Stimulated activated CD8-positive, alpha-beta memory T cell treated with anti-CD3 and anti-CD28 coated beads, Interleukin-12 subunit alpha, Interleukin-12 subunit beta, amount 100 ng/mL, for 4 hours (primary cell): Measurements from ENCODE around the gene DIP2C.
"Not testable (repeated sequence)": the region's sequence is repeated elsewhere in the genome, so short reads cannot be mapped to it uniquely, and the experiment has no call there.

Experiments
- DNase-seq: peaks from one replicate; pipeline ENCODE4 v3.0.0-alpha.2; 2020; ENCODE audit warnings: low read depth

The DIP2C gene

GRCh38 chr10:657816-658350 lies 31.6 kb downstream of the DIP2C start:
- not testable (repeated sequence) for DNase-seq

- DNase-seq = no peak
These were observed 32.6 kb downstream of the DIP2C start for GRCh38 chr10:656883-657282.

- no peak for DNase-seq
These were observed 34.3 kb downstream of the DIP2C start for GRCh38 chr10:655184-655583.

GRCh38 chr10:654647-654996 lies 34.8 kb downstream of the DIP2C start:
- DNase-seq = no peak

GRCh38 chr10:653991-654646 lies 35.3 kb downstream of the DIP2C start:
- no peak for DNase-seq

- DNase-seq = not testable (repeated sequence)
These were observed 36.5 kb downstream of the DIP2C start for GRCh38 chr10:652832-653459.

GRCh38 chr10:652233-652632 lies 37.2 kb downstream of the DIP2C start:
- no peak for DNase-seq

- no peak for DNase-seq
These were observed 37.8 kb downstream of the DIP2C start for GRCh38 chr10:651692-652091.

- no peak for DNase-seq
These were observed 38.4 kb downstream of the DIP2C start for GRCh38 chr10:650886-651615.

GRCh38 chr10:650441-650851 lies 39.0 kb downstream of the DIP2C start:
- no peak for DNase-seq

- DNase-seq = no peak
These were observed 39.5 kb downstream of the DIP2C start for GRCh38 chr10:649798-650440.

GRCh38 chr10:649445-649797 lies 40.0 kb downstream of the DIP2C start:
- DNase-seq = no peak

- not testable (repeated sequence) for DNase-seq
These were observed 42.4 kb downstream of the DIP2C start for GRCh38 chr10:647019-647418.

- no peak for DNase-seq
These were observed 43.3 kb downstream of the DIP2C start for GRCh38 chr10:646118-646524.

GRCh38 chr10:644943-645334 lies 44.5 kb downstream of the DIP2C start:
- no peak for DNase-seq

- no peak for DNase-seq
These were observed 45.2 kb downstream of the DIP2C start for GRCh38 chr10:644076-644942.

GRCh38 chr10:642186-642890 lies 47.1 kb downstream of the DIP2C start:
- DNase-seq = no peak

- no peak for DNase-seq
These were observed 48.1 kb downstream of the DIP2C start for GRCh38 chr10:641149-642010.

- DNase-seq = no peak
These were observed 48.8 kb downstream of the DIP2C start for GRCh38 chr10:640673-641045.
